HG02588 (cell line): Measurements from ENCODE around the gene TATDN3.
"Not testable (repeated sequence)": the region's sequence is repeated elsewhere in the genome, so short reads cannot be mapped to it uniquely, and the experiment has no call there.

Experiments used
- ATAC-seq: cut with Tn5 transposase; IDR thresholded peaks from one replicate; pipeline ENCODE4 v1.9.1; 2021; ENCODE audit warnings: mild to moderate bottlenecking, moderate library complexity; ENCODE audit not compliant: unreplicated experiment

TATDN3 gene, protein sequence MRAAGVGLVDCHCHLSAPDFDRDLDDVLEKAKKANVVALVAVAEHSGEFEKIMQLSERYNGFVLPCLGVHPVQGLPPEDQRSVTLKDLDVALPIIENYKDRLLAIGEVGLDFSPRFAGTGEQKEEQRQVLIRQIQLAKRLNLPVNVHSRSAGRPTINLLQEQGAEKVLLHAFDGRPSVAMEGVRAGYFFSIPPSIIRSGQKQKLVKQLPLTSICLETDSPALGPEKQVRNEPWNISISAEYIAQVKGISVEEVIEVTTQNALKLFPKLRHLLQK

DNA sequence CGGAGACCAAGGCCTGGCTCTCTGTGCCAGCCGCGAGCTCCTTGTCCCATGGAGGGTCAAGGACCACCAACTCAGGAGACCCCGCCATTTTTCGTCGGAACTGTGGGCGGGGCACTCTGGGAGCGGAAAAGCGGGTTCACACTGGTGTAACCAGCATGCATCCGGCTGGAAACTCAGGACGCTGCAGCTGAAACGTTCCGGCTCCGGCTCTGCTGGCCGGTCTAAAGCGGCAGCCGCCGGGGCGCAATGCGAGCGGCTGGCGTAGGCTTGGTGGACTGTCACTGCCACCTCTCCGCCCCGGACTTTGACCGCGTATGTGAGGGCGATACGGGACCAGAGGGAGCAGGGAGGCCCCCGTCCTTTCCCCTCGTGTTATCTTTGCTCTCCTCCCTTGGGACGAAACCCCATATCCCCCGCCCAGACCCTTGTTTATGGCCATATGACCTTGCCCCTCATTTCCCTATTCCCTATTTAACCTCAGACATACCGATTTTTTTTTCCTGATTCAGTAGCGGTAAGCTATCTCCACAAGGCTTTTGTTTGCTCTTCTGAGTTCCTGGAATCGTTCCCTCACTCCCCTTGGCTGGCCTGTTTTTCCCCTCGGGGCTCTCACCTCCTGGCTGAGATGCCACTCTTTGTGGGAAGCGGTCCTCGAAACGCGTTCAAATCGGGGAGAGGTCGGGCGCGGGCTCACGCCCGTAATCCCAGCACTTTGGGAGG is at the start of gene TATDN3, which contains the start of gene NSL1:
TSS of gene TATDN3 (plus strand) at position 219 of the 720 bp plus-strand sequence. CDS start at position 247, 28 bp downstream.
TSS of gene NSL1 (minus strand) at position 102 of the 720 bp plus-strand sequence. CDS start at position 88, 14 bp downstream.
- peak; percentile 80 for ATAC-seq

DNA sequence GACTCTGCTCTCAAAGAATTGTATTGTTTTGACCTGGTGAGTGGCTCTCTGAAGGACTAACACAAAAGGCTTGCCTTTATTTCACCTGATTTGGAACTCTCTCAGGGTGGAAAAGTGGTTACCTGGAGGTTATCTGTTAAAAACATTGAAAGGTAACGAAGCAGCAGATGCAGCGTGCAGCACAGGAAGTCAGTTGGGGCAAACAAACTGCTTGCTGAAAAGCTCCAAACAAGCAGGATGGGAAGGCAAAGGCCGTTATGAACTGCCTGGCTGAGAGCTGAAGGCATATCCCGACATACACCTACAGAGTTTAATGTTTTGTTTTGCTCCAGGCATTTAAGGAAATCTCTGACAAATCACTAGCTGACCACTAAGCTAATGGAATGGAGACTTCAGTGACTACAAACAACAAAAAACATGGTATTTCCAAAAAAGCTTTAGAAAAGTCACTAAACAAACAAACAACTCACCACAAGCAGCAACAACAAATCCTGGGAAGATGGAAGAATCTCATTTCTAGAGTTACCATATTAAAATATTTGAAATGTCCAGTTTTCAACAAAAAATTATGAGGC is 47.7 kb upstream of the TATDN3 start:
- no peak for ATAC-seq

DNA sequence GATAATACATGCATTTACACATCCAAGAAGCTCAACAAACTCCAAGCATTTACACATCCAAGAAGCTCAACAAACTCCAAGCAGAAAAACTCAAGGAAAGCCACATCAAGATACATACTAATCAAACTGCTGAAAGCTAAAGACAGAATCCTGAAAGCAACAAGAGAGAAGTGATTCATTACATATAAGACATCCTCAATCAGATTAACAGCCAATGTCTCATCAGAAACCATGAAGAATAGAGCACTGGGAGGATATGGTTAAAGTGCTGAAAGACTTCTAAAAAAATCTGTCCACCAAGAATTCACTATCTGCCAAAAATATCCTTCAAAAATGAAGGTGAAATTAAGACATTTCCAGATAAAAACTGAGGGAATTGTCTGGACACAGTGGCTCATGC is 46.4 kb upstream of the TATDN3 start:
- ATAC-seq, result no peak

DNA sequence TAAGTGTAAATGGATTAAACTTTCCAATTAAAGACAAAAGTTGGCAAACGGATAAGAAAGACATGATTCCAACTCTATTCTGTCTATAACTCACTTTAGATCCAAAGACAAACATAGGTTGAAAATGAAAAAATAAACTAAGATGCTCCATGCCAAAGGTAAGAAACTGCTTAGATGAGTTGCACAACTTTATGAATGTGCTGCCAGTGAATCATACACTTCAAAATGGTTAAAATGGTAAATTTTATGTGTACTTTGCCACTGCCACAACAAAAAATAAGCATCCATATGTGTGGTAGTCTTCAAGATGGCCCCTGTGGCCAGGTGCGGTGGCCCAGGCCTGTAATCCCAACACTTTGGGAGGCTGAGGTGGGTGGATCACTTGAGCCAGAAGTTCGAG is 45.1 kb upstream of the TATDN3 start:
- no peak for ATAC-seq

DNA sequence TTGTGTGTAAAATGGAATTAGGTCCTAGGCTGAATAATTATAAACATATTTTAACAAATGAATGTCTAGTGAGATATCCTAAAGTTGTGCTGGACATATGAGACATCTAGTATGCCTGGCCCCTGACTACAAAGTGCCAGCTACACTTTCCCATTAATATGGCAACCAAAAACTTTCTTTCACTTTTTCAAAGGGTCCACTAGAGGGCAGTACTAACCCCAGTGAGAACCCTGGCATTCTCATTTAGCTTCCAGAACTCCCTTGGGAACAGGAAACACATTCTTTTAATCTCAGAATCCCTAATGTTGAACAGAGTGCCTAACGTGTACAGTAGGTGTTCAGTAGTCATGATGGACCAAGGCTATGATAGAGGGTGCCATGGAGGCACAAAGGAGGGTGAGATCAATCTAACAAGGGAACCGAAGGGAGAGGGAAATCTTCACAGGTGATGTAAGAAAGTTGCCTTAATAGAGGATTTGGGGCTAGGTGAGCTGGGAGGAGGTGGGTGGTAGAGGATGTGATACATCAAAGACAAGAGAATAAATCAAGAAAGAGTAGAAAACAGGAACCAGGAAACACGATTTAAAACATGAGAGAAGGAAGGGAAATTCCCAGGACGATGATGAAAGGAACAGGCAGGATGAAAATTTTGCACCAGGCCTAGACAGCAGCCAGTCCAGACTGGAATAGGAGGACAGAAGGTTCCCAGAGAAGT is 41.7 kb upstream of the TATDN3 start:
- ATAC-seq, result no peak

DNA sequence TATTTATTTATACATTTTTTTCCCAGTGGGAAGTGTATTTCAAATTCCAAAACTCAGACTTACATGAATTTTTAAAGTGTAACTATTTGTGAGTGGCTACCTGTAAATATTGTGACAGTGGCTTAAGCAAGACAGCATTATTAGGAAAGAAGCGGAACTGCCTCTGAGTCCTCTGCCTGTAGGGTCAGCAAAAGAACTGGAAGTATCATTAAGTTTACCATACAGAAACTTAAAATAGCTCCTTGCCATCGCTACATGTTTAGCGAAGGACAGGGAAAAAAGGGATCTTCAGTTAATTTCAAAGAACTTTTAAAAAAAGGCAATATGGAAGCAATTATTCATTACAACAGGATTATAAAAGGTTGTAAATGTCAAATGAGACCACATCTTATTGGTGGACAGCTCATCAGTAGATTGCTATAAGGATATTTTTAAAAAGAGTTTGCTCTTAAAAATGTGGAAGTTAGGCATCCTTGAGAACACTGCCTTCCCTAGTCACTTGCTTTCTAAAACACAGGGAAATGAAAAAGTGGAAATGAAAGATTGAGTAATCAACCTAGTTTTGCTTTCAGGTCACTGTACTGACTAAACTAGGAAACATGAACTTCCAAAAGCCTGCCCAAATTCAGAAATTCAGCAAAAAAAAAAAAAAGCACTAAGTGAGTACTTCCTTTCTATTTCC is 39.3 kb upstream of the TATDN3 start:
- ATAC-seq, result peak; percentile 29

DNA sequence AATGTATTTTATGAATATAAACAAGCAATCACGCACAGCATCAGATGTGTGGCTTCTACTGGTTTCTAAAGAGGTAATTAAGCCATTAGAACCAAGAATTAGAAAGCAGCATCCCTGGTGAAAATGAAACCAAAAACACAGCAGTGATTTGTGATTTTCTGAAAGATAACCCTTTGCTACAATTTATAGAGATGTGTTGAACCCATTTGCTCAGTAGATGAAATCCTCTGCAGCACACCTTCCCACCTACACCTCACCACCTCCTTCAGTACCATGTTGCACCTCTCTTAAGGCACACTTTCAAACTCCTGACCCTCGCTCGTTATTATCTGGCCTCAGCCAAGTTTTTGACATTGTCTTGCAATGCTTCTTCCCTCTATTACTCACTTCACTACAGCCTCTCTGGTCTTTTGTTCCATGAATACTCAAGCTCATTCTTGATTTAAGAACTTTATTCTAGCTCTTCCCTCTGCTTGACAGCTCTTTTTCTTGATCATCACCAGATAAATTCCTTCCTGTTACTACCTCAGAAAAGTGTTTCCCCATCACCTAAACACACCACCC is 38.7 kb upstream of the TATDN3 start:
- peak; percentile 23 for ATAC-seq

DNA sequence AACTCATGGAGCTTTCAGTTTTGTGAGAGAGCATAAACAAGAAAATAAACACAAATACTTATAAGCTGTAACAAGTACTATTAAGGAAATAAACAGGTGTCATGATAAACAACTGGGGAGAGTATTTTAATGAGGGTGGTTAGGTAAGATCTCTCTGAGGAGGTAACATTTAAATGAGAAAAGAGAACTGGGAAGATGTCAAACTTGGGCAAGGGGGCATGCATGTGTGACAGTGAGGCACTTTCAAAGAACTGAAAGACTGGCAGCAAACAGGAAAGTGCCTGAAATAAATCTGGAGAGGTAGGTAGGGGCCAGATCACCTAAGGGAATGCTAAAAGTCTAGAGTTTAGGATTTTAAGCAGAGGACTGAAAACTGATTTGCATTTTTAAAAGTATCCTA is 37.9 kb upstream of the TATDN3 start:
- ATAC-seq, result no peak

DNA sequence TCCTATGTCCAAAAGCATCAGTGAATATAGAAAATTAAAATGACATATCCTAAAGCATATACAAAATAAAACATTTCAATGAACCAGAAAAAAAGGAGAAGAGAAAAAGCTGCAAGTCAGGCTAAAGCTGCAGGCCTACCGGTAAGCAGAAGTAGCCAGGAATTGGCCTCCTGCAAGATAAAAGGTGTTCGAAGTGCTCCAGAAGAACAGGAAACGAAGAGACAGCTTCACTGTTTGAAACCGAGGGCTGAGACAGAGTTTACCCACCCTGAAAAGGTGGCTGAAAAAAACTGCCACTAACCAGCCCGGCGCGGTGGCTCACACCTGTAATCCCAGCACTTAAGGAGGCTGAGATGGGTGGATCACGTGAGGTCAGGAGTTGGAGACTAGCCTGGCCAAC is 37.5 kb upstream of the TATDN3 start:
- no peak for ATAC-seq

DNA sequence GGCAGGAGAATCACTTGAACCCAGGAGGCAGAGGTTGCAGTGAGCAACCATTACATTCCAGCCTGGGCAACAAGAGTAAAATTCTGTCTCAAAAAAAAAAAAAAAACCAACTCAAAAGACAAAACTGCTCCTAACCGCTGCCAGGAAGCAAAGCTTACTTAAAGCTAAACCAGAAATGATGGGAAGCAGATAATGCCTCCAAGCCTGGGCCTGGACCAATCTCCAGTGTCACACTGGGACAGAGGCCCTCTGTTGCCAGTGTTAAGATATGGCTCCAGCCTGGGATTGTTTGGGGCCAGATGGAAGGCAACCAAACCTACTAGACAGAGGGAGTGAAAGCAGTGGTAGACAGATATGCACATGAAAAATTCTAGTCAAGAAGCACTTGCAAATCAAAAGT is 37.0 kb upstream of the TATDN3 start:
- ATAC-seq, result no peak

DNA sequence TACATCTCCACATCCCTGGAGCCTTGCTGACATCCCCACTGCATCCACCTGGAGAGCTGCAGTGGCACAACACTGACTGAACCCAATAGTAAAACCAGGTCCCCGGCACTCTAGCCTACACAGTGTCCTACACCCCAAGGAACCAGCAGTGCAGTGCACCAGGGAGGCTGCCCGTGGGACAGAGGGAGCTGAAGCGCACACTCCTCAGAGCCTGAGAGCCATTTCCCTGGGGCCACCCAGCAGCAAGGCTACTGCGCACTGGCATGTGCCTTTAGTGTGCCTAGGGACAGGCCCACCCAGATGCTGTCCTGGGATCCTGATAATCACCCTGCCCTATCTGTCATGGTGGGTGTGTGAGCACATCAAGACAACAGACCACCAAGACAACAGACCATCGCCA is 32.0 kb upstream of the TATDN3 start:
- no peak for ATAC-seq

DNA sequence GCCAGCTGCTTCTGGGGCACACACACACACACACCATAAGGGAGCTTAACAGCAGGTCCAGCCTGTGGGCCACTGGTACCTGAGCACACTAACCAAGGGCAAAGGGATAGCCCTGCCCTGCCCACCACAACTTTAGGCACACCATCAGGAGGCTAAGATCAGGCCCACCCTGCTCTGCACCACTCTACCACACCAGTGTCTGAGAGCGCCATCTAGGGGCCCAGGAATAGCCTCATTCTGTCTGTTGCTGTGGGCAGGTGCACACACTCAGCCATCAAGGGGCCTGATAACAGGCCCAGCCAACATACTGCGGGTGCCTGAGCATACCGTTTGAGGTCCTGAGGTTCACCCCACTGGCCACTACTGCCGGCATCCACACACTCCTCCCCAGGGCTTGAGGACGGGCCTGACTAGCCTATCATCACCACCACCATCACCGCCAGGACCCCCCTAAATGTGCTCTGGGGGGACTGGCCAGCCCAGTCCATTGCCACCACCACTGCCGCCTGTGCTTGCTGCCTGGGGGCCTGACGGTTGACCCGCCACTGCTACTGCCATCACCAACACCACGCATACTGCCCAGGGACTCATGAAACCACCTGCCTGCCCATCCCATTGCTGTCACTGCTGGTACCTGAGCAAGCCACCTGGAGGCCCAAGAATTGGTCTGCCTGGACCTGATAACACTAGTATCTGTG is 31.4 kb upstream of the TATDN3 start:
- no peak for ATAC-seq

DNA sequence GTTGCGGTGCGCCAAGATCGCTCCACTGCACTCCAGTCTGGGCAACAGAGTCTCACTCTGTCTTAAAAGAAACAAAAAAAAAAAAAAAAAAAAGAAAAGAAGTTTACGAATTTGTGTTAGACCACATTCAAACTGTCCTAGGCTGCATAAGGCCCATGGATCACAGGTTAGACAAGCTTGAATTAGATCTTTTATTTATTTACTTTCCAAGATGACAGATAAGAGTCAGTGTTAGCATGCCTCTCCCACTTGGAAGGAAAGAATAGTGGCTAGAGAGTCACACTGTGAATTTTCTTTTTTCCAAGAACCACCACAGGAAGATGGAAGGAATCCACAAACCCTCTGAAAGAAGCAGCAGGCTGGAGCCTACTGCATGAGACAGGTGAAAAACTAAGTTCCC is 29.5 kb upstream of the TATDN3 start:
- no peak for ATAC-seq

DNA sequence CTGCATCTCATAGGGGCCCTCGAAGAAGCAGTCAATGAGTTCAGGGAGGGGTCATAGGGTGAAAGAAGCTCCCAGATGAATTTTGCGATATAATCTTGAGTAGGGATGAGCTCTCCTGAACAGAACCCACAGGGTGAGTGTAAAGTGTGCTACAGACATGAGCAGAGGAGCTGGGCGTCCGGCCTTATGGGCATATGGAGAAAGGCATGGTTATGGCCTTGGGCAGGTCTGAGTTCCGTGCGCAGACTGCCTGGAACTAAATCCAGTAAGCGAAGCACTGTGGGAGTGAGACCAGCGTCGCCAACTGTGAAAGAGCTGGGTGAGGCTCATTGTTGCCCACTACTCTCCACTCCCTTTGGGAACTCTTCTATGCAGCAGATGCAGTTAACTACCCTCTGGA is 28.9 kb upstream of the TATDN3 start:
- ATAC-seq, result no peak

DNA sequence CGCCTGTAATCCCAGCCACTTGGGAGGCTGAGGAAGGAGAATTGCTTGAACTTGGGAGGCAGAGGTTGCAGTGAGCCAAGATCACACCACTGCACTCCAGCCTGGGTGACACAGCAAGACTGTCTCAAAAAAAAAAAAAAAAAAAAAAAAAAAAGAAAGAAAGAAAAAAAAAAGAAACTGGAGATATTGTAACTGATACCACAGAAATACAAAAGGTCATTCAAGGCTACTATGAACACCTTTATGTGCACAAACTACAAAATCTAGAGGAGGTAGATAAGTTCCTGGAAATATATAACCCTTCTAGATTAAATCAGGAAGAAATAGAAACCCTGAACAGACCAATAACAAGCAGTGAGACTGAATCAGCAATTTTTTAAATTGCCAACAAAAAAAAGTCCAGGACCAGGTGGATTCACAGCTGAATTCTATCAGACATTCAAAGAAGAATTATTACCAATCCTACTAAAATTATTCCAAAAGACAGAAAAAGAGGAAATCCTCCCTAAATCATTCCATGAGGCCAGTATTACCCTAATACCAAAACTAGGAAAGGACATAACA is 26.9 kb upstream of the TATDN3 start:
- not testable (repeated sequence) for ATAC-seq

DNA sequence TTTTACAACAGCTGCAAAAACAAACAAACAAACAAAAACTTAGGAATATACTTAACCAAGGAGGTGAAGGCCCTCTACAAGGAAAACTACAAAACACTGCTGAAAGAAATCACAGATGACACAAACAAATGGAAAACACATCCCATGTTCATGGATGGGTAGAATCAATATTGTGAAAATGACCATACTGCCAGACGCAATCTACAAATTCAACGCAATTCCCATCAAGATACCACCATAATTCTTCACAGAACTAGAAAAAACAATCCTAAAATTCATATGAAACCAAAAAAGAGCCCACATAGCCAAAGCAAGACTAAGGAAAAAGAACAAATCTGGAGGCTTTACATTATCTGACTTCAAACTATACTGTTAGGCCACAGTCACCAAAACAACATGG is 24.9 kb upstream of the TATDN3 start:
- ATAC-seq, result not testable (repeated sequence)

DNA sequence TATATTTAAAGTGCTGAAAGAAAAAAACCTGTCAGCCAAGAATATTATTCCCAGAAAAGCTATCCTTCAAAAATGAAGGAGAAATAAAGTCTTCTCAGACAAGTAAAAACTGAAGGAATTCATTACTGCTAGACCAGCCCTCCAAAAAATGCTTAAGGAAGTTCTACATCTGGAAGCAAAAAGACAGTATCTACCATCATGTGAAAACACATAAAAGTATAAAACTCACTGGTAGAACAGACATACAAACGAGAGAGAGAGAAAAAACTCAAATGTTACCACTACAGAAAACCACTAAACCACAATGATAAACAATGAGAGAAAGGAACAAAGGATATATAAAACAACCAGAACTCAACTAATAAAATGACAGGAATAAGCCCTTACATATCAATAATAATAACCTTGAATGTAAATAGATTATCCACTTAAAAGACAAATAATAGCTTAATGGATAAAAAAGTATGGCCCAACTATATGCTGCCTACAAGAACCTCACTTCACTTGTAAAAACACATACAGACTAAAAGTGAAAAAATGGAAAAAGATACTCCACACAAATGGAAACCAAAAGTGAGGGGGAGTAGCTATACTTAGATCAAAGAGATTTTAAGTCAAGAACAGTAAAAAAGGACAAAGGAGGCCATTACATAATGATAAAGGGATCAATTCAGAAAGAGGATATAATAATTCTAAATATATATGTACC is 22.1 kb upstream of the TATDN3 start:
- ATAC-seq, result no peak

DNA sequence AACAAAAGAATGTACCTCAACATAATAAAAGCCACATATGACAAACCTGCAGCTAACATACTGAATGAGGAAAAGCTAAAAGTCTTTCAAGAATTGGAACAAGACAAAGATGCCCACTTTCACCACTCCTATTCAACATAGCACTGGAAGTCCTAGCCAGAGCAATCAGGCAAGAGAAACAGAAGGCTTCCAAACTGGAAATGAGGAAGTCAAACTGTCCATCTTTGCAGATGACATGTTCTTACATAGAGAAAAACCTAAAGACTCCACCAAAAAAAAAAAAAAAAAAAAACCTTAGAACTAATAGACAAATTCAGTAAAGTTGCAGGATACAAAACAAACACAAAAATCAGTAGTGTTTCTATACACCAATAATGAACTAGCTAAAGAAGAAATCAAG is 20.4 kb upstream of the TATDN3 start:
- no peak for ATAC-seq

DNA sequence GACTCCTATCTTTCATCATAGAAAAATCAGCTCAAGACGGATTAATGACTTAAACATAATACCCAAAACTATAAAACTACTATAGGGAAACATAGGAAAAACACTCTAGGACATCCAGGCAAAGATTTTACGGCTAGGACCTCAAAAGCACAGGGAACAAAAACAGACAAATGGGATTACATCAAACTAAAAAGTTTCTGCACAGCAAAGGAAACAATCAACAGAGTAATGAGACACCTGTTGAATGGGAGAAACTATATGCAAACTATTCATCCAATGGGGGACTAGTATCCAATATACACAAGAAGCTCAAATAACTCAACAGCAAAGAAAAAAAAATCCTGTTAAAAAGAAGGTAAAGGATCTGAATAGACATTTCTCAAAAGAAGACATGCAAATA is 18.7 kb upstream of the TATDN3 start:
- no peak for ATAC-seq
